Heart right ventricle (tissue), 16 donors: ENCODE data around the gene BST2. TPM values are rescaled to one million over a fixed set of nuclear protein-coding genes. Genes with fewer than 3 reads are reported as not detected.

ENCODE experiments used
- ATAC-seq, 8 donors: fragments of 200-7000 bp; cut with Tn5 transposase; one replicate each; pipeline ENCODE4 v1.9.1; 2020; ENCODE audit warnings: mild to moderate bottlenecking in 8 of 8, moderate library complexity in 8 of 8, moderate number of reproducible peaks in 1 of 8
- DNase-seq, 2 donors: peaks; one replicate each; pipeline ENCODE4 v3.0.0-alpha.2; 2020
- H3K27ac ChIP-seq, 10 donors: fragments of 200-600 bp; sonication (generic) in 2 of 10; one replicate each; pipeline versions ENCODE4 v1.5.0 to v1.8.0; 2020 to 2022; ENCODE audit warnings: mild to moderate bottlenecking in 3 of 10
- H3K27me3 ChIP-seq, 7 donors: fragments of 200-600 bp; one replicate each; pipeline ENCODE4 v1.8.0; 2021 to 2022; ENCODE audit warnings: mild to moderate bottlenecking in 2 of 7
- H3K36me3 ChIP-seq, 9 donors: fragments of 200-600 bp; sonication (generic) in 1 of 9; one replicate each; pipeline versions ENCODE4 v1.5.0 to v1.8.0; 2020 to 2022; ENCODE audit warnings: mild to moderate bottlenecking in 2 of 9
- H3K4me1 ChIP-seq, 9 donors: fragments of 200-600 bp; sonication (generic) in 1 of 9; one replicate each; pipeline versions ENCODE4 v1.5.0 to v1.8.0; 2020 to 2022; ENCODE audit warnings: mild to moderate bottlenecking in 4 of 9
- H3K4me3 ChIP-seq, 10 donors: fragments of 200-600 bp; sonication (generic) in 2 of 10; one replicate each; pipeline versions ENCODE4 v1.5.0 to v1.8.0; 2020 to 2022; ENCODE audit warnings: mild to moderate bottlenecking in 7 of 10, moderate library complexity in 2 of 10
- H3K9me3 ChIP-seq, 11 donors: fragments of 200-600 bp in 10 of 11; sonication (generic) in 2 of 11; one replicate each; pipeline versions ENCODE4 v1.5.0 to v1.8.0; 2013 to 2022; ENCODE audit warnings: mild to moderate bottlenecking in 2 of 11, control low read depth in 1 of 11, moderate library complexity in 1 of 11
- WGBS, 2 donors: extraction: QIAGEN DNeasy Blood & Tissue Kit; methylation state at CpG; one replicate each; pipeline ENCODE4 v1.1.7; 2013; ENCODE audit warnings: inconsistent platforms in 1 of 2; 5-methylcytosine and 5-hydroxymethylcytosine counted together
- intact Hi-C, 10 donors: fragments of 100-400 bp; cut with DNase I; formaldehyde crosslinking; loops; one replicate each; pipeline versions ENCODE4 v1.11.1 to v1.14.2; 2022
- polyA plus RNA-seq, 2 donors: library from polyadenylated mRNA; stranded (reverse); fragments of 200-250 nt; gene quantifications; one replicate each; pipeline ENCODE4 v1.2.3, GENCODE V29; 2013
- total RNA-seq, 10 donors: library from RNA; stranded (reverse); fragmentation: NEBNext Ultra II Directional in 3 of 10; extraction: Animal tissue kit (Norgen Biotek cat#: 25700) in 3 of 10; gene quantifications; one replicate each; pipeline versions ENCODE4 v1.2.1 to v1.2.4, GENCODE V29; 2021 to 2023
- TF ChIP-seq, protein P1 (sequence below), 9 donors: fragments of 200-600 bp; sonication (generic) in 2 of 9; IDR thresholded peaks; one replicate each; pipeline versions ENCODE4 v1.5.0 to v1.8.0; 2021 to 2022; ENCODE audit warnings: antibody characterized with exemption in 9 of 9, mild to moderate bottlenecking in 5 of 9, moderate library complexity in 1 of 9
- donor health status: Arrhythmogenic right ventricular cardiomyopathy.
- donor health status: ischemic (EF 13 %, LVEDD 7.1; RV severe dilation, severe dysfunction).
- donor health status: healthy with polysubstance abuse.
- donor health status: DM: no; HTN: yes; CAD: no.
- donor health status: DM: no; HTN: no; CAD: no.
- donor health status: ischemic (EF 25% LVEDD 6.9; RV normal size, moderate dysfunction).
- donor health status: ischemic (EF 25% LVEDD 5.7; RV mildly dilated, moderate dysfunction).
- donor health status: healthy.
- donor health status: DM: yes; HTN: yes; CAD: no.
- donor health status: Ischemic cardiomyopathy.
- donor health status: ischemic (EF 35%, LVEDD 5.7; RV mildly dilated, moderate dysfunction).
- donor health status: nonischemic (EF 11% LVEDD 7.7; RV severe dilation, severe dysfunction).
- donor health status: DM: yes; HTN: yes; CAD: no.
- donor health status: PGD.
- donor health status: ischemic (EF 29% LVEDD 5.4; RV normal size, mild dysfunction).
- donor health status: nonischemic (EF 23%, LVEDD 6.1; RV moderate dilation, normal function).

The BST2 gene
- total and polyA plus RNA-seq, 12 donors: 22.7 to 75.4 (median 37.7) TPM

DNA sequence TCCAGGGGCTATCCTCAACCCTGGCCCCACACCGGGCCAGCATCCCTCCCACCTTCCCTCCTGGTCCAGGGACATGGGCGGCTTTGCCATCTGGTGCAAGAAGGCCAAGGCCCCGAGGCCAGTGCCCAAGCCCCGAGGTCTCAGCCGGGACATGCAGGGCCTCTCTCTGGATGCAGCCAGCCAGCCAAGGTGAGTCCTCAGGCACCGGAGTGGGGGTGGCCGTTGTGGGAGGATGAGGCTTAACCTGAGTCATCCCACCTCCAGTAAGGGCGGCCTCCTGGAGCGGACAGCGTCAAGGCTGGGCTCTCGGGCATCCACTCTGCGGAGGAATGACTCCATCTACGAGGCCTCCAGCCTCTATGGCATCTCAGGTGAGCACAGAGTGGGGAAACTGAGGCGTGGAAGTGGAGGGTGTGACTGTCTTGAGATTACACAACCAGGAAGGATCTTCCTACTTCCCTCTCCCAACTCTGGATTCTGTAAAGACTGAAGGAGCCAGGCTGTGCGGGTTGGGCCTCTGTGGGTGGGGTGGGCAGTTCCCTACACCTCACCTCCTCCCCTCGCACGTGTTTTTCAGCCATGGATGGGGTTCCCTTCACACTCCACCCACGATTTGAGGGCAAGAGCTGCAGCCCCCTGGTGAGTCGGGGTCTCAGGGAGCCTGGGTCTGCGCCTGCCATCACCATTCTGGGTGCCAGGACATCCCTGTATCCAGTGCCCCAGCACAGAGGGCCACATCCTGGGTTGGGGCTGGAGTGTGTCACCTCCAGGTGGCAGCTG is 18.2 kb upstream of the BST2 start:
- 95% methylated on average over 20 of the region's 20 CpGs for WGBS, 2 donors
- H3K4me1 ChIP-seq: peaks cover 0 to 22% (median 15%) of the 10 kb centered on the region in 9 donors
- TF ChIP-seq, protein P1, sequence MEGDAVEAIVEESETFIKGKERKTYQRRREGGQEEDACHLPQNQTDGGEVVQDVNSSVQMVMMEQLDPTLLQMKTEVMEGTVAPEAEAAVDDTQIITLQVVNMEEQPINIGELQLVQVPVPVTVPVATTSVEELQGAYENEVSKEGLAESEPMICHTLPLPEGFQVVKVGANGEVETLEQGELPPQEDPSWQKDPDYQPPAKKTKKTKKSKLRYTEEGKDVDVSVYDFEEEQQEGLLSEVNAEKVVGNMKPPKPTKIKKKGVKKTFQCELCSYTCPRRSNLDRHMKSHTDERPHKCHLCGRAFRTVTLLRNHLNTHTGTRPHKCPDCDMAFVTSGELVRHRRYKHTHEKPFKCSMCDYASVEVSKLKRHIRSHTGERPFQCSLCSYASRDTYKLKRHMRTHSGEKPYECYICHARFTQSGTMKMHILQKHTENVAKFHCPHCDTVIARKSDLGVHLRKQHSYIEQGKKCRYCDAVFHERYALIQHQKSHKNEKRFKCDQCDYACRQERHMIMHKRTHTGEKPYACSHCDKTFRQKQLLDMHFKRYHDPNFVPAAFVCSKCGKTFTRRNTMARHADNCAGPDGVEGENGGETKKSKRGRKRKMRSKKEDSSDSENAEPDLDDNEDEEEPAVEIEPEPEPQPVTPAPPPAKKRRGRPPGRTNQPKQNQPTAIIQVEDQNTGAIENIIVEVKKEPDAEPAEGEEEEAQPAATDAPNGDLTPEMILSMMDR (IDR thresholded peaks at IDR 0.05): no peak
- H3K4me3 ChIP-seq: no peak overlapping the region
- no peaks in the 10 kb centered on the region for H3K27me3 ChIP-seq
- H3K9me3 ChIP-seq: no peaks in the 10 kb centered on the region
- peaks cover 0 to 23% (median 0%) of the 10 kb centered on the region in 9 donors for H3K36me3 ChIP-seq
- H3K27ac ChIP-seq: no peak overlapping the region
- DNase-seq (no peak), ATAC-seq (no peak)
- intact Hi-C loops: no loop called here

DNA sequence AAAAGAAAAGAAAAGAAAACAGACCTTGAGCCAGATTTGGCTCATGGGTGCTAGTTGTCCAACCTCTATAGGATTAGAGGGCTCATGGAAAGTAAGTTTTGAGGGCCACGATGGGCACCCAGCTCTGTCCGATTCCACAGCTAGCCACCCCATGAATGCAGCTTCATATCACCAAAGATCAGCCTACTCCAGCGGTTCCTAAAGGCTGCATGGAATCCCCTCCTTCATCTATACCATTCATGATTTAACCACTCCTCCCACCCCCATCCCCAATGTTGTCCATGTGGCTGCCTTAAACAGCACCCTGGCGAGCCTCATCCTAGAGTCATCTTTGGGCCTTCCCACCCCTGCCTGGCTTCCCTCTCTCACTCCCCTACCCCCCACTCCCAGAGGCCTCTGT is 16.5 kb upstream of the BST2 start:
- DNase-seq: no peak
- peaks cover 0 to 22% (median 15%) of the 10 kb centered on the region in 9 donors for H3K4me1 ChIP-seq
- no peak overlapping the region for H3K27ac ChIP-seq
- no peaks in the 10 kb centered on the region for H3K27me3 ChIP-seq
- TF ChIP-seq, protein P1 (IDR thresholded peaks at IDR 0.05): no peak
- H3K4me3 ChIP-seq: no peak overlapping the region
- 98% methylated on average over 4 of the region's 4 CpGs for WGBS, 2 donors
- peaks cover 0 to 23% (median 0%) of the 10 kb centered on the region in 9 donors for H3K36me3 ChIP-seq
- ATAC-seq: no peak
- no peaks in the 10 kb centered on the region for H3K9me3 ChIP-seq
- intact Hi-C loops: no loop called here

DNA sequence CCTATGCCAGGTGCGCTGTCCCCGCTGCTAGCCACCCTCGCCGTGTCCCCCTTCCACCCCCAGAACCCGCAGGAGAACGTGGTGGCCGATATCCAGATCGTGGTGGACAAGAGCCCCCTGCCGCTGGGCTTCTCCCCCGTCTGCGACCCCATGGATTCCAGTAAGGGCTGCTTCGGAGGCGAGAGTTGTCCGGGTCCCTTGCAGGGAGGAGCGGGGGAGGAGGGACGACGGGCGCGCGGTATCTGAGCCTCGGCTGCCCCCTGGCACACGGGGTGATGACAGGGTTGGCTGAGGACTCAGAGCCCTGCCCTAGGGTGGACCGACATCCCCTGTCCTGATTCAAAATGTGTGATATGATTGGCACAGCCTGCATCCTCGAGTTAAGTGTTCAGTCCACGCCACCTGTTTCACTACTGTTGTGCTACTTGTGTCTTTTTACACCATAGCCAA is 15.1 kb upstream of the BST2 start:
- Histone ChIP-seq H3K4me1 (peaks cover 0 to 22% (median 15%) of the 10 kb centered on the region in 9 donors), H3K9me3 (no peaks in the 10 kb centered on the region), H3K36me3 (peaks cover 0 to 28% (median 0%) of the 10 kb centered on the region in 9 donors), H3K27ac (peak overlapping the region in 9 of 10 donors; percentile 64 to 93 (median 79)), H3K4me3 (peak overlapping the region; percentile 52 to 99 (median 85)), H3K27me3 (no peaks in the 10 kb centered on the region)
- peak in 5 of 8 donors; percentile 7 to 61 (median 14) for ATAC-seq
- intact Hi-C loops: no loop called here
- DNase-seq: peak; percentile 34 to 44
- 4% methylated on average over 24 to 25 of the region's 25 CpGs for WGBS, 2 donors
- TF ChIP-seq, protein P1 (IDR thresholded peaks at IDR 0.05): peak in 2 of 9 donors; percentile 26 to 32

GRCh38 chr19:17419621-17420474 is 14.4 kb upstream of the BST2 start, which contains the start of gene MVB12A:
Gene MVB12A, plus strand, starts transcription at chr19:17420047. Its CDS starts 89 bp downstream, at chr19:17420136.
- peaks cover 0 to 35% (median 0%) of the 10 kb centered on the region in 9 donors for H3K36me3 ChIP-seq

More at GRCh38 chr19:17419621-17420474, 14.4 kb upstream of the BST2 start, which contains the start of gene MVB12A:
- Histone ChIP-seq H3K27me3 (no peaks in the 10 kb centered on the region), H3K27ac (peak within 1 kb of the TSS in 9 of 10 donors; percentile 64 to 93 (median 81)), H3K4me1 (peaks cover 0 to 19% (median 15%) of the 10 kb centered on the region in 9 donors), H3K4me3 (peak within 1 kb of the TSS; percentile 52 to 99 (median 85)), H3K9me3 (no peaks in the 10 kb centered on the region)
- ATAC-seq (peak; percentile 97 to 99 (median 98)), DNase-seq (peak; percentile 97 to 98)
- TF ChIP-seq, protein P1 (IDR thresholded peaks at IDR 0.05): no peak
- intact Hi-C loops: loop anchor here in 1 of 10 donors (1.0 kb wide), 1 partner anchor 29 kb away; no protein-coding TSS in a partner anchor
- WGBS, 2 donors: 1% methylated on average over 82 to 85 of the region's 85 CpGs
